IPS DF 6.9 (cell line): ENCODE data around the gene STIM1.
"Not testable (repeated sequence)": the region's sequence is repeated elsewhere in the genome, so short reads cannot be mapped to it uniquely, and the experiment has no call there.

Experiments used
- DNase-seq: peaks from one replicate; pipeline ENCODE4 v3.0.0-alpha.2; 2013; ENCODE audit warnings: low read depth, low spot score
- H3K27ac ChIP-seq: one replicate; pipeline ENCODE4 v1.5.1; 2013; ENCODE audit warnings: low read length, control low read depth
- H3K27me3 ChIP-seq: 2 replicates; pipeline ENCODE4 v1.6.1; 2013; ENCODE audit warnings: mild to moderate bottlenecking, low read length; ENCODE audit not compliant: control insufficient read depth, insufficient read depth
- H3K36me3 ChIP-seq: 2 replicates; pipeline ENCODE4 v1.6.1; 2013; ENCODE audit warnings: low read length; ENCODE audit not compliant: control insufficient read depth, insufficient read depth
- H3K4me1 ChIP-seq: 2 replicates; pipeline ENCODE4 v1.6.1; 2013; ENCODE audit warnings: low read length; ENCODE audit not compliant: control insufficient read depth, insufficient read depth
- H3K4me3 ChIP-seq: 2 replicates; pipeline ENCODE4 v1.5.1; 2013; ENCODE audit warnings: mild to moderate bottlenecking, low read length
- H3K9me3 ChIP-seq: 2 replicates; pipeline ENCODE4 v1.6.1; 2013; ENCODE audit warnings: low read length, inconsistent platforms; ENCODE audit not compliant: control insufficient read depth, insufficient read depth
- WGBS: extraction: QIAGEN DNeasy Blood & Tissue Kit; methylation state at CpG from one replicate; pipeline ENCODE4 v1.1.7; 2013; ENCODE audit warnings: mixed read lengths, missing lambda C conversion rate; ENCODE audit not compliant: insufficient read length, insufficient coverage; 5-methylcytosine and 5-hydroxymethylcytosine counted together

The STIM1 gene

DNA sequence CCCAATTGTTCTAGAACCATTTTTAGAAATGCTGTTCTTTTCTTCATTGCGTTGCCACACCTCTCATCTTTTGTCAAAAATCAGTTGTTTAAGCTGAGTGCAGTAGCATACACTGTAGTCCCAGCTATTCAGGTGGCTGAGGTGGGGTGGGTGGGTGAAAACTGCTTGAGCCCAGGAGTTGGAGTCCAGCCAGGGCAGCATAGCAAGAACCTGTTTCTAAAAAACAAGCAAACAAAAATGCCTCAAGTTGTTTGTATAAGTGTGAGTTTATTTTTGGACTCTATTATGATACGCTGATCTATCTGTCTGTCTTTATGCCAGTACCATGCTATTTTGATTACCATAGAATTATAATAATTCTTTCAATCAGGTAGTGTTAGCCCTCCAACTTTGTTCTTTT is 176.6 kb downstream of the STIM1 start:
- H3K27ac ChIP-seq: no peak overlapping the region
- no peaks in the 10 kb centered on the region for H3K4me1 ChIP-seq
- no peaks in the 10 kb centered on the region for H3K9me3 ChIP-seq
- H3K27me3 ChIP-seq: no peaks in the 10 kb centered on the region
- no peak overlapping the region for H3K4me3 ChIP-seq
- WGBS: no CpG with 5 or more reads among the region's 2 CpGs
- no peak for DNase-seq
- no peaks in the 10 kb centered on the region for H3K36me3 ChIP-seq

DNA sequence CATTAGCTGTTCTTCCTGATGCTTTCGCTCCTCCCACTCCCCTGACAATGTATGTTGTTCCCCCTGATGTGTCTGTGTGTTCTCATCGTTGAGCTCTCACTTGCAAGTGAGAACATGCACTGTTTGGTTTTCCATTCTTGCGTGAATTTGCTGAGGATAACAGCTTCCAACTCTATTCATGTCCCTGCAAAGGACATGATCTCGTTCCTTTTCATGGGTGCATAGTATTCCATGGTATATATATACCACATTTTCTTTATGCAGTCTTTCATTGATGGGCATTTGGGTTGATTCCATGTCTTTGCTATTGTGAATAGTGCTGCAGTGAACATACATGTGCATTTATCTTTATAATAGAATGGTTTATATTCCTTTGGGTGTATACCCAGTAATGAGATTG is 180.5 kb downstream of the STIM1 start:
- Histone ChIP-seq H3K27ac (no peak overlapping the region), H3K4me3 (no peak overlapping the region), H3K36me3 (no peaks in the 10 kb centered on the region), H3K4me1 (no peaks in the 10 kb centered on the region), H3K9me3 (no peaks in the 10 kb centered on the region), H3K27me3 (no peaks in the 10 kb centered on the region)
- DNase-seq: no peak
- WGBS: no CpG with 5 or more reads among the region's 4 CpGs

DNA sequence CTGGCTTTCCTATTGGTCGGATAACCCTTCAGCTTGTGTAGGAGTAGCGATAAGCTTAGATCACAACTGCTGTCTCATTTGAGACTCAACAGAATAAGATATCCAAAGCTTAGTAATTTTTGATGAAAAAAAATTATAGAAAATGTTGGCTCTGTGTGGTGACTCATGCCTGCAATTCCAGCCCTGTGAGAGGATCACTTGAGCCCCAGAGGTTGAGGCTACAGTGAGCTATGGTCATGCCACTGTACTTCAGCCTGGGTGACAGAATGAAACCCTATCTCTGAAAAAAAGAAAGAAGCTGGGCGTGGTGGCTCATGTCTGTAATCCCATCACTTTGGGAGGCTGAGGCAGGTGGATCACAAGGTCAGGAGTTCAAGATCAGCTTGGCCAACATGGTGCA is 183.5 kb downstream of the STIM1 start:
- no peaks in the 10 kb centered on the region for H3K9me3 ChIP-seq
- no peaks in the 10 kb centered on the region for H3K4me1 ChIP-seq
- no peaks in the 10 kb centered on the region for H3K27me3 ChIP-seq
- H3K4me3 ChIP-seq: no peak overlapping the region
- H3K27ac ChIP-seq: no peak overlapping the region
- H3K36me3 ChIP-seq: no peaks in the 10 kb centered on the region
- DNase-seq: no peak
- no CpG with 5 or more reads among the region's 3 CpGs for WGBS

- no peaks in the 10 kb centered on the region for H3K4me1 ChIP-seq
- H3K36me3 ChIP-seq: no peaks in the 10 kb centered on the region
- no peak for DNase-seq
- no peak overlapping the region for H3K27ac ChIP-seq
- H3K27me3 ChIP-seq: no peaks in the 10 kb centered on the region
- H3K4me3 ChIP-seq: no peak overlapping the region
- no peaks in the 10 kb centered on the region for H3K9me3 ChIP-seq
- no CpG with 5 or more reads among the region's 1 CpG for WGBS
Observed at GRCh38 chr11:4040461-4040860, 185.0 kb downstream of the STIM1 start.

- Histone ChIP-seq H3K4me1 (no peaks in the 10 kb centered on the region), H3K9me3 (no peaks in the 10 kb centered on the region), H3K27ac (no peak overlapping the region), H3K36me3 (no peaks in the 10 kb centered on the region), H3K27me3 (no peaks in the 10 kb centered on the region), H3K4me3 (no peak overlapping the region)
- no CpG with 5 or more reads among the region's 6 CpGs for WGBS
- DNase-seq: no peak
Observed at GRCh38 chr11:4041731-4042391, 186.4 kb downstream of the STIM1 start.

DNA sequence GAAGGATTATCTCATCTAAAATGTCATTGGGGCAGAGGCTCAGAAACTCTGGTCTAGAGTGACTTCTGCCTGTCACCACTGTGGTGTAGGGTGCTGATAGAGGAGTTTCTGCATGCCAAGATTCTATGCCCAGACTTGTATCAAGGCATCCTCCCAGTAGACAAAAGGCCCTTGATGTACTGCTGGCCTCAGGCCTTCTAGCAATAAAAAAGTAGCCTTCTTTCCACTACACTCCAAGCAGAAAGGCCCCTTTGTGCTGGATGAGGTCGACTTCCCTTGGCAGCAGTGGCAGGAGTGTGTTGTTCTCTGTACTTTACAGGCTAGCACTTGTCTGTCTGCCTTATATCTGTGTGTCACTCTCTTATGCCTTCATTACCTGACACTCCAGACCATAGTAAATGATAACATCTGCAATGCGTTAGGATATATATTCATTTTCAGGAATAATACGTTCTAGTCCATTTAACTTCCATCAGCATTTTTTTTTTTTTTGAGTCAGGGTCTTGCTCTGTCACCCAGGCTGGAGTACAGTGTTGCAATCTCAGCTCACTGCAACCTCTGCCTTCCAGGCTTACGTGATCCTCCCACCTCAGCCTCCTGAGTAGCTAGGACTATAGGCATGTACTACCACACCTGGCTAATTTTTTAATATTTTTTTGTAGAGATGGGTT is 189.6 kb downstream of the STIM1 start:
- no peak overlapping the region for H3K4me3 ChIP-seq
- no peaks in the 10 kb centered on the region for H3K36me3 ChIP-seq
- no peaks in the 10 kb centered on the region for H3K4me1 ChIP-seq
- no peaks in the 10 kb centered on the region for H3K9me3 ChIP-seq
- no peak for DNase-seq
- no peak overlapping the region for H3K27ac ChIP-seq
- no CpG with 5 or more reads among the region's 4 CpGs for WGBS
- H3K27me3 ChIP-seq: no peaks in the 10 kb centered on the region

DNA sequence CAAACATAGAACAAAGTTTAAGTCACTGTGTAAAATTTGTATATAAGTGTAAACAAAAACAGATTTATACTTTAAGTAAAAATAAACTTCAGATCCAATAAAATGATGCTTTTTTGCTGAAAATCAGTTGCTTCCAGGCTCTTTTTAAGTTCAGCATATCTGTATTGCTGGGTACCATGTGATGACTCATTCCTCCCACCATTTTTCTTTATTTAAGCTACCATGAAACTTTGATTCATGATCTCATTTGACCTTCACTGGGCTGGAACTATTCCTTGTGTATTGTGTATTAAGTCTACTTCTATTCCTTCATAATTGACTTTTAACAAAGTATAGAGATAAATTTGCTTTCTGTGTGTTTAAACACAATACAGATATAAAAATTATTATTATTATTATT is 192.9 kb downstream of the STIM1 start:
- no peaks in the 10 kb centered on the region for H3K4me1 ChIP-seq
- no peaks in the 10 kb centered on the region for H3K9me3 ChIP-seq
- no peaks in the 10 kb centered on the region for H3K27me3 ChIP-seq
- H3K4me3 ChIP-seq: no peak overlapping the region
- no peak overlapping the region for H3K27ac ChIP-seq
- DNase-seq: no peak
- no peaks in the 10 kb centered on the region for H3K36me3 ChIP-seq

- no peaks in the 10 kb centered on the region for H3K27me3 ChIP-seq
- no CpG with 5 or more reads among the region's 4 CpGs for WGBS
- no peak overlapping the region for H3K27ac ChIP-seq
- H3K4me3 ChIP-seq: no peak overlapping the region
- H3K36me3 ChIP-seq: no peaks in the 10 kb centered on the region
- DNase-seq: no peak
- no peaks in the 10 kb centered on the region for H3K9me3 ChIP-seq
- no peaks in the 10 kb centered on the region for H3K4me1 ChIP-seq
Observed at GRCh38 chr11:4049006-4049405, 193.5 kb downstream of the STIM1 start.

GRCh38 chr11:4050138-4050537 is 194.7 kb downstream of the STIM1 start:
- no peaks in the 10 kb centered on the region for H3K9me3 ChIP-seq
- WGBS: no CpG with 5 or more reads among the region's 1 CpG
- H3K4me1 ChIP-seq: no peaks in the 10 kb centered on the region
- no peak for DNase-seq
- H3K27ac ChIP-seq: no peak overlapping the region
- H3K27me3 ChIP-seq: no peaks in the 10 kb centered on the region
- H3K36me3 ChIP-seq: no peaks in the 10 kb centered on the region
- H3K4me3 ChIP-seq: no peak overlapping the region

GRCh38 chr11:4053200-4053599 is 197.7 kb downstream of the STIM1 start:
- not testable (repeated sequence) for H3K27me3 ChIP-seq, H3K36me3 ChIP-seq, H3K9me3 ChIP-seq, H3K27ac ChIP-seq, DNase-seq, H3K4me3 ChIP-seq, H3K4me1 ChIP-seq
- no CpG with 5 or more reads among the region's 4 CpGs for WGBS

DNA sequence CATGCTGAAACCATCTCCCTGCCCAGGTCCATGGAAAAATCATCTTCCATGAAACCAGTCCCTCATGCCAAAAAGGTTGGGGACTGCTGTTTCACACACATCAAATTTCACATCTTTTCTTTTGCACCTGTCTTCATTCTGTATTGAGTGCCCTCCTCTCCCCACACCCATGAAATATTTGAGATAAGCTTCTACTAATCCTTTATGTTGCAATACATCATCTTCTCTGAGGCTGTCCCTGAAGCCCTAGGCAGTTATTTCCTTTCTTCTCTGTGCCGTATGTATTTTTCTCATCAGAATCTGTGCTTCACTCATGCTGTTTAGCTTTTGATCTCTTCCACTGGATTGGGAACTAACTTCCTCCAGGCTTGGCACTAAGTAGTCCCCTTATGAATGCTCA is 199.2 kb downstream of the STIM1 start:
- Histone ChIP-seq H3K4me1 (no peaks in the 10 kb centered on the region), H3K27me3 (no peaks in the 10 kb centered on the region), H3K9me3 (no peaks in the 10 kb centered on the region), H3K36me3 (no peaks in the 10 kb centered on the region), H3K27ac (no peak overlapping the region), H3K4me3 (no peak overlapping the region)
- DNase-seq: no peak
- WGBS: no CpG with 5 or more reads among the region's 1 CpG
